PC-9 (cell line): ENCODE results near the gene RAI2.

Experiments used
- CTCF ChIP-seq: fragments of 200-600 bp; sonication (generic); conservative IDR thresholded peaks from 2 replicates; pipeline ENCODE4 v1.6.1; 2017; ENCODE audit warnings: mixed run types, antibody characterized with exemption, mild to moderate bottlenecking, moderate library complexity
- EZH2 ChIP-seq: fragments of 200-600 bp; sonication (generic); IDR thresholded peaks from 2 replicates; pipeline ENCODE4 v1.8.0; 2017; ENCODE audit warnings: antibody characterized with exemption, low read depth

GRCh38 chrX:17888421-17888820 is 27.3 kb upstream of the RAI2 start:
- TF ChIP-seq CTCF (peak; percentile 37; the same call in 1 of the 2 replicates), EZH2 (no peak)
